Parietal lobe (tissue), 1 donor: Measurements from ENCODE around the gene SOCS4. TPM values are rescaled to one million over a fixed set of nuclear protein-coding genes. Genes with fewer than 3 reads are reported as not detected.

Source experiments
- total RNA-seq: library from RNA; depleted of rRNA; stranded (reverse); fragments of >200 nt; gene quantifications from one replicate; pipeline ENCODE4 v1.2.3, GENCODE V29; 2014

Gene SOCS4
- 31.0 TPM for total RNA-seq

GRCh38 chr14:55026793-55027561 is at the start of gene SOCS4, which contains the start of gene WDHD1:
Gene SOCS4 (plus strand): TSS chr14:55027236. CDS start chr14:55043042, 15,806 bp downstream.
Gene WDHD1 (minus strand): TSS chr14:55027099. CDS start chr14:55026787, 312 bp downstream.

GRCh38 chr14:55051423-55052268 is 24.6 kb downstream of the SOCS4 start, which contains the start of gene MAPK1IP1L:
Gene MAPK1IP1L (plus strand): TSS chr14:55051647. CDS start chr14:55061684, 10,037 bp downstream.

Other genes with a start within 250 kb of the SOCS4 start
- 2.8 TPM for gene GCH1, start 124.4 kb upstream of the SOCS4 start, total RNA-seq
- gene WDHD1, start 137 bp upstream of the SOCS4 start, total RNA-seq, result 11.9 TPM
- gene MAPK1IP1L, start 24.4 kb downstream of the SOCS4 start, total RNA-seq, result 31.9 TPM
- gene LGALS3, start 102.0 kb downstream of the SOCS4 start, total RNA-seq, result 6.3 TPM
- gene DLGAP5, start 164.3 kb downstream of the SOCS4 start, total RNA-seq, result 6.6 TPM
- gene FBXO34, start 244.2 kb downstream of the SOCS4 start, total RNA-seq, result 34.4 TPM